Colonic mucosa (tissue), 4 donors: ENCODE results near the gene ITM2B. TPM values are rescaled to one million over a fixed set of nuclear protein-coding genes. Genes with fewer than 3 reads are reported as not detected.

Experiments
- DNase-seq: peaks from one replicate; pipeline ENCODE4 v3.0.0-alpha.2; 2020
- H3K27ac ChIP-seq: fragments of 200-600 bp; one replicate; pipeline ENCODE4 v1.8.0; 2021
- H3K27me3 ChIP-seq: fragments of 200-600 bp; one replicate; pipeline ENCODE4 v1.8.0; 2021
- H3K36me3 ChIP-seq: fragments of 200-600 bp; one replicate; pipeline ENCODE4 v1.8.0; 2021
- H3K4me1 ChIP-seq: fragments of 200-600 bp; one replicate; pipeline ENCODE4 v1.8.0; 2021; ENCODE audit warnings: mild to moderate bottlenecking
- H3K4me3 ChIP-seq: fragments of 200-600 bp; one replicate; pipeline ENCODE4 v1.8.0; 2021
- H3K9ac ChIP-seq, 2 donors: one replicate each; pipeline ENCODE4 v1.7.0; 2013; ENCODE audit warnings: control low read depth in 2 of 2, low read depth in 2 of 2, low read length in 2 of 2
- H3K9me3 ChIP-seq: fragments of 200-600 bp; one replicate; pipeline ENCODE4 v1.8.0; 2021
- CTCF ChIP-seq: fragments of 200-600 bp; IDR thresholded peaks from one replicate; pipeline ENCODE4 v1.8.0; 2022; ENCODE audit warnings: antibody characterized with exemption, mild to moderate bottlenecking
- intact Hi-C: fragments of 100-400 bp; cut with DNase I; formaldehyde crosslinking; loops from one replicate; pipeline ENCODE4 v1.14.1; 2022
- total RNA-seq, 2 donors: library from RNA; stranded (reverse); fragmentation: NEBNext Ultra II Directional in 1 of 2; extraction: Animal tissue kit (Norgen Biotek cat#: 25700) in 1 of 2; gene quantifications; one replicate each; pipeline ENCODE4 v1.2.1, GENCODE V29; 2021
- donor health status: healthy.
- donor health status: DM: no; HTN: no; CAD: no.
- donor health status: DM: no; HTN: no; CAD: no.

The ITM2B gene
- total RNA-seq, 2 donors from 2014 or later = 257 to 456 TPM

GRCh38 chr13:48252176-48252575, 19.2 kb downstream of the ITM2B start:
- no peak overlapping the region for H3K27ac ChIP-seq
- TF ChIP-seq CTCF = no peak
- no peaks in the 10 kb centered on the region for H3K9me3 ChIP-seq

DNA sequence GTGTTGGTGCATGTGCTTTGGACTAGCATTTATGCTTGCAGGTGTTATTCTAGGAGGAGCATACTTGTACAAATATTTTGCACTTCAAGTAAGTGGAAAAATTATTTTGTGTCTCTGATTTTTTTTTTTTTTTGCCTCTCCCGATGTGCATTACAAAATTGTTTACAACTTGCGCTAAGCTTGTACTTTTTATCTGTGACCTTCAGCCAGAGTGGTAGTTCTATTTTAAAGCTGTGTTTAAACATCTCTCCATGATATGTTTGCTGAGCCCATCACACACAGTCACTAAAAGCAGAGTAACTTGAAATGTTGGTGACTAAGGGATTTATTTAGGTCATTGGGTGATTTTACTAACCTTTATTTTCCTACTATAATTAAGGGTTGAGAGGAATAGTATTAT, 20.8 kb downstream of the ITM2B start:
- no peaks in the 10 kb centered on the region for H3K9me3 ChIP-seq
- H3K27ac ChIP-seq = no peak overlapping the region
- intact Hi-C loops = no loop called here
- H3K4me3 ChIP-seq = no peak overlapping the region
- no peak for TF ChIP-seq CTCF
- H3K36me3 ChIP-seq = peaks cover 6% of the 10 kb centered on the region
- H3K27me3 ChIP-seq = no peaks in the 10 kb centered on the region
- H3K4me1 ChIP-seq = no peaks in the 10 kb centered on the region
- no peak overlapping the region for H3K9ac ChIP-seq
- no peak for DNase-seq

More at GRCh38 chr13:48252176-48252575, 19.2 kb downstream of the ITM2B start:
- intact Hi-C loops = no loop called here
- no peaks in the 10 kb centered on the region for H3K4me1 ChIP-seq
- DNase-seq = no peak
- H3K36me3 ChIP-seq = no peaks in the 10 kb centered on the region
- H3K4me3 ChIP-seq = no peak overlapping the region
- no peak overlapping the region for H3K9ac ChIP-seq
- H3K27me3 ChIP-seq = no peaks in the 10 kb centered on the region

GRCh38 chr13:48255090-48255489, 22.1 kb downstream of the ITM2B start:
- no peaks in the 10 kb centered on the region for H3K9me3 ChIP-seq
- DNase-seq = no peak
- H3K27me3 ChIP-seq = no peaks in the 10 kb centered on the region
- intact Hi-C loops = no loop called here
- no peak for TF ChIP-seq CTCF
- H3K4me3 ChIP-seq = no peak overlapping the region
- peaks cover 6% of the 10 kb centered on the region for H3K36me3 ChIP-seq
- no peak overlapping the region for H3K27ac ChIP-seq
- no peak overlapping the region for H3K9ac ChIP-seq
- H3K4me1 ChIP-seq = no peaks in the 10 kb centered on the region

DNA sequence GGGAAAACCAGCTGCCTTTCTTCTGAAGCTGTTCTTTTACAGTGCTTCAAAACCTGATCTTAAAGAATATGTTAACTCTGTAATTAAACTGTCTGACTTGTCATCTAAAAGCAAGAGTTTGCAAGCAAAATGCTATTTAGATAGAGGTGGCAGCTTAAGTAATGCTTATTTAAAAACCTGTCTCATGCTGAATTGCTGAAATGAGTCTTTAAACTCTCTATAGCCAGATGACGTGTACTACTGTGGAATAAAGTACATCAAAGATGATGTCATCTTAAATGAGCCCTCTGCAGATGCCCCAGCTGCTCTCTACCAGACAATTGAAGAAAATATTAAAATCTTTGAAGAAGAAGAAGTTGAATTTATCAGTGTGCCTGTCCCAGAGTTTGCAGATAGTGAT, 22.9 kb downstream of the ITM2B start:
- Histone ChIP-seq H3K4me3 (no peak overlapping the region), H3K27me3 (no peaks in the 10 kb centered on the region), H3K27ac (no peak overlapping the region), H3K9me3 (no peaks in the 10 kb centered on the region), H3K9ac (no peak overlapping the region), H3K4me1 (no peaks in the 10 kb centered on the region), H3K36me3 (peaks cover 6% of the 10 kb centered on the region)
- intact Hi-C loops = no loop called here
- TF ChIP-seq CTCF = no peak
- DNase-seq = no peak

- no peak overlapping the region for H3K4me3 ChIP-seq
- H3K4me1 ChIP-seq = no peaks in the 10 kb centered on the region
- DNase-seq = no peak
- no peaks in the 10 kb centered on the region for H3K27me3 ChIP-seq
- no peak overlapping the region for H3K27ac ChIP-seq
- H3K36me3 ChIP-seq = peaks cover 6% of the 10 kb centered on the region
- no peak for TF ChIP-seq CTCF
- intact Hi-C loops = no loop called here
- no peaks in the 10 kb centered on the region for H3K9me3 ChIP-seq
- no peak overlapping the region for H3K9ac ChIP-seq
Observed at GRCh38 chr13:48258002-48258401, 25.0 kb downstream of the ITM2B start.

GRCh38 chr13:48258430-48258829, 25.4 kb downstream of the ITM2B start:
- H3K4me1 ChIP-seq = no peaks in the 10 kb centered on the region
- no peak for DNase-seq
- no peak overlapping the region for H3K27ac ChIP-seq
- intact Hi-C loops = no loop called here
- no peak overlapping the region for H3K9ac ChIP-seq
- peaks cover 6% of the 10 kb centered on the region for H3K36me3 ChIP-seq
- no peaks in the 10 kb centered on the region for H3K27me3 ChIP-seq
- H3K4me3 ChIP-seq = no peak overlapping the region
- TF ChIP-seq CTCF = no peak
- no peaks in the 10 kb centered on the region for H3K9me3 ChIP-seq
